NT2/D1 (cell line): ENCODE measurements around the gene WSB1.

Experiments
- SUZ12 ChIP-seq: IDR thresholded peaks from 2 replicates; pipeline ENCODE4 v1.6.1; 2011; ENCODE audit not compliant: insufficient read length, insufficient read depth; ENCODE audit errors: extremely low read depth
- YY1 ChIP-seq: IDR thresholded peaks from 2 replicates; pipeline ENCODE4 v1.6.1; 2011; ENCODE audit not compliant: insufficient read length, insufficient read depth

GRCh38 chr17:27257031-27257357 lies 36.9 kb upstream of the WSB1 start:
- no peak for TF ChIP-seq YY1
- no peak for TF ChIP-seq SUZ12
